Testis (tissue), 3 donors: ENCODE measurements around the gene SPACA1. TPM values are rescaled to one million over a fixed set of nuclear protein-coding genes. Genes with fewer than 3 reads are reported as not detected.

Experiments used
- DNase-seq: peaks from one replicate; pipeline ENCODE4 v3.0.0-alpha.2; 2019
- H3K27ac ChIP-seq, 2 donors: fragments of 200-600 bp; sonication (generic); one replicate each; pipeline ENCODE4 v1.5.1; 2019
- H3K27me3 ChIP-seq: fragments of 200-600 bp; sonication (generic); one replicate; pipeline ENCODE4 v1.5.1; 2019
- H3K36me3 ChIP-seq: fragments of 200-600 bp; sonication (generic); one replicate; pipeline ENCODE4 v1.5.1; 2017; ENCODE audit warnings: low read depth; ENCODE audit errors: missing control alignments
- H3K4me1 ChIP-seq: fragments of 200-600 bp; sonication (generic); one replicate; pipeline ENCODE4 v1.5.1; 2019
- H3K4me3 ChIP-seq, 2 donors: fragments of 200-600 bp; sonication (generic); one replicate each; pipeline ENCODE4 v1.5.1; 2017 to 2019
- H3K9me3 ChIP-seq: fragments of 200-600 bp; sonication (generic); one replicate; pipeline ENCODE4 v1.5.1; 2017
- CTCF ChIP-seq, 3 experiments: fragments of 450-650 bp in 2 of 3; fragments of 200-600 bp in 1 of 3; sonication (generic) in 1 of 3; IDR thresholded peaks; one replicate each; pipeline ENCODE4 v1.5.1; 2016 to 2019; ENCODE audit warnings: antibody characterized with exemption in 3 of 3, mild to moderate bottlenecking in 2 of 3, moderate library complexity in 1 of 3
- POLR2A ChIP-seq: fragments of 450-650 bp; IDR thresholded peaks from one replicate; pipeline ENCODE4 v1.6.1; 2017; ENCODE audit warnings: antibody characterized with exemption, mild to moderate bottlenecking, moderate library complexity
- WGBS, 2 donors: methylation state at CpG; one replicate each; pipeline ENCODE4 v1.1.5; 2018; 5-methylcytosine and 5-hydroxymethylcytosine counted together
- intact Hi-C: fragments of 100-400 bp; cut with DNase I; formaldehyde crosslinking; loops from one replicate; pipeline ENCODE4 v1.15.1; 2023; ENCODE audit warnings: low total_unique reads
- polyA plus RNA-seq: library from polyadenylated mRNA; stranded (reverse); fragments of 350-450 nt; fragmentation: Illumina TruSeq; extraction: RNeasy Lipid Tissue Mini Kit (QIAGEN cat#74804); gene quantifications from one replicate; pipeline ENCODE4 v1.2.3, GENCODE V29; 2014; ENCODE audit warnings: low read depth, low replicate concordance; ENCODE audit not compliant: insufficient read depth
- total RNA-seq, 2 donors: library from RNA; depleted of rRNA; stranded (reverse); fragments of >200 nt; gene quantifications; one replicate each; pipeline ENCODE4 v1.2.3, GENCODE V29; 2016

SPACA1 gene
- total and polyA plus RNA-seq, 3 donors from 2014 or later, result 23.8 to 66.5 (median 54.6) TPM

- Histone ChIP-seq H3K27me3 (no peaks in the 10 kb centered on the region), H3K36me3 (no peaks in the 10 kb centered on the region), H3K4me3 (no peak overlapping the region), H3K4me1 (no peaks in the 10 kb centered on the region), H3K27ac (no peak overlapping the region), H3K9me3 (no peaks in the 10 kb centered on the region)
- intact Hi-C loops, result no loop called here
- no peak for DNase-seq
- no peak for TF ChIP-seq CTCF (IDR thresholded peaks at IDR 0.05)
- no peak for TF ChIP-seq POLR2A
- 80 to 88% methylated on average over 3 of the region's 3 CpGs for WGBS, 2 donors
Observed at GRCh38 chr6:88077305-88077704, 29.7 kb downstream of the SPACA1 start.

GRCh38 chr6:88086792-88087191 lies 39.2 kb downstream of the SPACA1 start:
- no peak for DNase-seq
- no peak overlapping the region for H3K4me3 ChIP-seq
- H3K4me1 ChIP-seq, result no peaks in the 10 kb centered on the region
- WGBS, 2 donors, result 91 to 100% methylated on average over 2 of the region's 2 CpGs
- H3K27ac ChIP-seq, result no peak overlapping the region
- no peaks in the 10 kb centered on the region for H3K36me3 ChIP-seq
- no peaks in the 10 kb centered on the region for H3K9me3 ChIP-seq
- H3K27me3 ChIP-seq, result no peaks in the 10 kb centered on the region
- intact Hi-C loops, result no loop called here
- TF ChIP-seq CTCF (IDR thresholded peaks at IDR 0.05), result no peak
- no peak for TF ChIP-seq POLR2A

GRCh38 chr6:88089708-88090107 lies 42.1 kb downstream of the SPACA1 start:
- intact Hi-C loops, result no loop called here
- Histone ChIP-seq H3K4me3 (no peak overlapping the region), H3K4me1 (no peaks in the 10 kb centered on the region), H3K27me3 (no peaks in the 10 kb centered on the region), H3K36me3 (no peaks in the 10 kb centered on the region), H3K9me3 (no peaks in the 10 kb centered on the region), H3K27ac (no peak overlapping the region)
- TF ChIP-seq POLR2A (no peak), CTCF (IDR thresholded peaks at IDR 0.05) (no peak)
- 54 to 76% methylated on average over 2 of the region's 2 CpGs for WGBS, 2 donors
- DNase-seq, result no peak

- WGBS, 2 donors, result 82 to 84% methylated on average over 7 of the region's 7 CpGs
Observed at GRCh38 chr6:88105741-88106340, 58.2 kb downstream of the SPACA1 start.

More at GRCh38 chr6:88105741-88106340, 58.2 kb downstream of the SPACA1 start:
- Histone ChIP-seq H3K27me3 (no peaks in the 10 kb centered on the region), H3K36me3 (no peaks in the 10 kb centered on the region), H3K27ac (no peak overlapping the region), H3K4me3 (no peak overlapping the region), H3K4me1 (no peaks in the 10 kb centered on the region), H3K9me3 (no peaks in the 10 kb centered on the region)
- no peak for DNase-seq
- intact Hi-C loops, result no loop called here
- TF ChIP-seq CTCF (IDR thresholded peaks at IDR 0.05) (no peak), POLR2A (no peak)
